WTC11 (cell line): Measurements from ENCODE around the gene BTBD1. TPM values are rescaled to one million over a fixed set of nuclear protein-coding genes. Genes with fewer than 3 reads are reported as not detected.
A peak's percentile ranks its signal among the peaks of the same experiment; 100 is the strongest.
"Not testable (repeated sequence)": the region's sequence is repeated elsewhere in the genome, so short reads cannot be mapped to it uniquely, and the experiment has no call there.

Experiments used
- ATAC-seq: fragments of 200-7000 bp; cut with Tn5 transposase; 2 replicates; pipeline ENCODE4 v1.10.0; 2021; ENCODE audit warnings: mild to moderate bottlenecking, moderate library complexity
- CTCF ChIA-PET: fragments of 300-600 bp; sonication (Branson Sonifier 250); formaldehyde crosslinking; loops from one replicate; lab custom pipeline; 2021; ENCODE audit warnings: antibody characterized with exemption; lab: Charles Lee
- POLR2A ChIA-PET: fragments of 350-600 bp; sonication (Branson Sonifier 250); formaldehyde crosslinking; loops from one replicate; lab custom pipeline; 2021; ENCODE audit warnings: antibody characterized with exemption; lab: Charles Lee
- DNase-seq: peaks from one replicate; pipeline ENCODE4 v3.0.0; 2021; ENCODE audit warnings: low spot score
- H3K27ac Mint-ChIP-seq: 2 replicates; pipeline ENCODE4 v1.8.0; 2021; ENCODE audit warnings: mixed read lengths
- H3K27me3 Mint-ChIP-seq: 2 replicates; pipeline ENCODE4 v1.8.0; 2021; ENCODE audit warnings: low read depth, mild to moderate bottlenecking, moderate library complexity, mixed read lengths
- H3K36me3 Mint-ChIP-seq: 2 replicates; pipeline ENCODE4 v1.8.0; 2021; ENCODE audit warnings: mixed read lengths
- H3K4me1 Mint-ChIP-seq: 2 replicates; pipeline ENCODE4 v1.8.0; 2022; ENCODE audit warnings: mixed read lengths
- H3K4me3 Mint-ChIP-seq: 2 replicates; pipeline ENCODE4 v1.8.0; 2021; ENCODE audit warnings: mild to moderate bottlenecking, moderate library complexity, mixed read lengths
- H3K9me3 Mint-ChIP-seq: 2 replicates; pipeline ENCODE4 v1.8.0; 2021; ENCODE audit warnings: mixed read lengths
- CBFB ChIP-seq: sonication (generic); formaldehyde crosslinking; IDR thresholded peaks from 2 replicates; pipeline ENCODE4 v1.8.1; 2022; ENCODE audit warnings: mild to moderate bottlenecking, low read depth, missing genetic modification reagents
- CREB1 ChIP-seq: sonication (generic); formaldehyde crosslinking; IDR thresholded peaks from 2 replicates; pipeline ENCODE4 v1.8.0; 2023; ENCODE audit warnings: mild to moderate bottlenecking, missing genetic modification reagents
- GRHL2 ChIP-seq: fragments of 250-450 bp; sonication (Bioruptor Pico); IDR thresholded peaks from 2 replicates; pipeline ENCODE4 v1.8.0; 2022; ENCODE audit warnings: mild to moderate bottlenecking, moderate library complexity; ENCODE audit not compliant: insufficient replicate concordance, severe bottlenecking
- GTF2I ChIP-seq: fragments of 250-450 bp; sonication (Bioruptor Pico); conservative IDR thresholded peaks from 2 replicates; pipeline ENCODE4 v1.4.0; 2021; ENCODE audit warnings: mild to moderate bottlenecking
- NR3C1 ChIP-seq: sonication (generic); formaldehyde crosslinking; conservative IDR thresholded peaks from 2 replicates; pipeline ENCODE4 v1.8.1; 2023; ENCODE audit warnings: low read depth, mild to moderate bottlenecking, missing genetic modification reagents
- OVOL2 ChIP-seq: fragments of 250-450 bp; sonication (Bioruptor Pico); IDR thresholded peaks from 2 replicates; pipeline ENCODE4 v1.9.0; 2021; ENCODE audit warnings: mild to moderate bottlenecking, borderline replicate concordance
- RELA ChIP-seq: sonication (generic); formaldehyde crosslinking; IDR thresholded peaks from 2 replicates; pipeline ENCODE4 v1.8.1; 2022; ENCODE audit warnings: missing genetic modification reagents, mild to moderate bottlenecking, borderline replicate concordance
- RORB ChIP-seq: fragments of 250-450 bp; sonication (Bioruptor Pico); IDR thresholded peaks from 2 replicates; pipeline ENCODE4 v1.9.0; 2021; ENCODE audit warnings: mild to moderate bottlenecking
- SMAD3 ChIP-seq: sonication (generic); formaldehyde crosslinking; IDR thresholded peaks from 2 replicates; pipeline ENCODE4 v1.8.0; 2022; ENCODE audit warnings: missing genetic modification reagents, mild to moderate bottlenecking, borderline replicate concordance
- TCF7 ChIP-seq: sonication (generic); formaldehyde crosslinking; IDR thresholded peaks from 2 replicates; pipeline ENCODE4 v1.8.0; 2022; ENCODE audit warnings: mild to moderate bottlenecking, low read depth, missing genetic modification reagents, moderate library complexity
- TP53 ChIP-seq: sonication (generic); formaldehyde crosslinking; IDR thresholded peaks from 2 replicates; pipeline ENCODE4 v1.8.1; 2023; ENCODE audit warnings: mild to moderate bottlenecking, missing genetic modification reagents
- ZBTB21 ChIP-seq: sonication (generic); formaldehyde crosslinking; IDR thresholded peaks from 2 replicates; pipeline ENCODE4 v1.8.1; 2023; ENCODE audit warnings: mild to moderate bottlenecking, missing genetic modification reagents, borderline replicate concordance
- ZNF138 ChIP-seq: sonication (generic); formaldehyde crosslinking; conservative IDR thresholded peaks from 2 replicates; pipeline ENCODE4 v1.8.1; 2022; ENCODE audit warnings: mild to moderate bottlenecking, moderate library complexity, missing genetic modification reagents
- ZNF263 ChIP-seq: sonication (generic); formaldehyde crosslinking; IDR thresholded peaks from 2 replicates; pipeline ENCODE4 v1.8.1; 2022; ENCODE audit warnings: low read depth, mild to moderate bottlenecking, moderate library complexity, missing genetic modification reagents
- ZNF423 ChIP-seq: fragments of 250-450 bp; sonication (Bioruptor Pico); IDR thresholded peaks from 2 replicates; pipeline ENCODE4 v2.1.2; 2022; ENCODE audit warnings: mild to moderate bottlenecking, moderate library complexity
- total RNA-seq: library from RNA; stranded (reverse); gene quantifications from 3 replicates; pipeline ENCODE4 v1.2.3, GENCODE V29; 2021
- TF ChIP-seq, protein P1 (sequence below): sonication (generic); formaldehyde crosslinking; IDR thresholded peaks from 2 replicates; pipeline ENCODE4 v1.8.0; 2022; ENCODE audit warnings: missing genetic modification reagents
- TF ChIP-seq, protein P2 (sequence below): sonication (generic); formaldehyde crosslinking; IDR thresholded peaks from 2 replicates; pipeline ENCODE4 v1.8.1; 2023; ENCODE audit warnings: mild to moderate bottlenecking, missing genetic modification reagents, borderline replicate concordance

BTBD1 gene
- total RNA-seq, 1 experiment from 2014 or later: 39.6 TPM

DNA sequence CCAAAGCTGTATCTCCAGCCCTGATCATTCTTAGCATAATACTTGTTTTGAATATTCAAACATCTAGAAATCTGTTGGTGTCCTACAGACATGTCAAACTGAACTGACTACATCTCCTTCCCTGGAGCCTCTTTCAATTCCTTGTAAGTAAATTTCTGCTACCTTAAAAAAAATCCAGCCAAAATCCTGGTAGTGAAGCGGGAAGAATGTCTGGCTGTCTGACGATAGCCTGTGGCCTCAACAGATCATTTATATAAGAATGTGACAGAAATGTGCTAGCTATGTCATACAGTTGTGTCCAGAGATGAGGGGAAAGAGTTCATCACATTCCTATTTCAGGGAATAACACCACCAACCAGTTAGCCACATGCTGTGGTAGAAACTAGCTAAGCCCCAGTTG lies 21.8 kb upstream of the BTBD1 start:
- no peak for TF ChIP-seq ZNF138 (CRISPR knock-in tag)
- TF ChIP-seq, protein P1, sequence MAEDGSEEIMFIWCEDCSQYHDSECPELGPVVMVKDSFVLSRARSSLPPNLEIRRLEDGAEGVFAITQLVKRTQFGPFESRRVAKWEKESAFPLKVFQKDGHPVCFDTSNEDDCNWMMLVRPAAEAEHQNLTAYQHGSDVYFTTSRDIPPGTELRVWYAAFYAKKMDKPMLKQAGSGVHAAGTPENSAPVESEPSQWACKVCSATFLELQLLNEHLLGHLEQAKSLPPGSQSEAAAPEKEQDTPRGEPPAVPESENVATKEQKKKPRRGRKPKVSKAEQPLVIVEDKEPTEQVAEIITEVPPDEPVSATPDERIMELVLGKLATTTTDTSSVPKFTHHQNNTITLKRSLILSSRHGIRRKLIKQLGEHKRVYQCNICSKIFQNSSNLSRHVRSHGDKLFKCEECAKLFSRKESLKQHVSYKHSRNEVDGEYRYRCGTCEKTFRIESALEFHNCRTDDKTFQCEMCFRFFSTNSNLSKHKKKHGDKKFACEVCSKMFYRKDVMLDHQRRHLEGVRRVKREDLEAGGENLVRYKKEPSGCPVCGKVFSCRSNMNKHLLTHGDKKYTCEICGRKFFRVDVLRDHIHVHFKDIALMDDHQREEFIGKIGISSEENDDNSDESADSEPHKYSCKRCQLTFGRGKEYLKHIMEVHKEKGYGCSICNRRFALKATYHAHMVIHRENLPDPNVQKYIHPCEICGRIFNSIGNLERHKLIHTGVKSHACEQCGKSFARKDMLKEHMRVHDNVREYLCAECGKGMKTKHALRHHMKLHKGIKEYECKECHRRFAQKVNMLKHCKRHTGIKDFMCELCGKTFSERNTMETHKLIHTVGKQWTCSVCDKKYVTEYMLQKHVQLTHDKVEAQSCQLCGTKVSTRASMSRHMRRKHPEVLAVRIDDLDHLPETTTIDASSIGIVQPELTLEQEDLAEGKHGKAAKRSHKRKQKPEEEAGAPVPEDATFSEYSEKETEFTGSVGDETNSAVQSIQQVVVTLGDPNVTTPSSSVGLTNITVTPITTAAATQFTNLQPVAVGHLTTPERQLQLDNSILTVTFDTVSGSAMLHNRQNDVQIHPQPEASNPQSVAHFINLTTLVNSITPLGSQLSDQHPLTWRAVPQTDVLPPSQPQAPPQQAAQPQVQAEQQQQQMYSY (CRISPR knock-in tag): no peak
- TF ChIP-seq RORB (CRISPR knock-in tag): no peak
- TF ChIP-seq CBFB (CRISPR knock-in tag): no peak
- Mint-ChIP-seq H3K4me1 (no peaks in the 10 kb centered on the region), H3K4me3 (no peak overlapping the region), H3K36me3 (no peaks in the 10 kb centered on the region), H3K27me3 (peaks cover 2% of the 10 kb centered on the region; the same call in 1 of the 2 replicates), H3K27ac (no peak overlapping the region), H3K9me3 (no peaks in the 10 kb centered on the region)
- DNase-seq (no peak), ATAC-seq (no peak)
- CTCF ChIA-PET: interaction anchor here (1.4 kb wide), 1 partner anchor 21 kb away, joined by 4 read pairs; the partner anchor contains the start of gene BTBD1
- POLR2A ChIA-PET: no interaction called here

DNA sequence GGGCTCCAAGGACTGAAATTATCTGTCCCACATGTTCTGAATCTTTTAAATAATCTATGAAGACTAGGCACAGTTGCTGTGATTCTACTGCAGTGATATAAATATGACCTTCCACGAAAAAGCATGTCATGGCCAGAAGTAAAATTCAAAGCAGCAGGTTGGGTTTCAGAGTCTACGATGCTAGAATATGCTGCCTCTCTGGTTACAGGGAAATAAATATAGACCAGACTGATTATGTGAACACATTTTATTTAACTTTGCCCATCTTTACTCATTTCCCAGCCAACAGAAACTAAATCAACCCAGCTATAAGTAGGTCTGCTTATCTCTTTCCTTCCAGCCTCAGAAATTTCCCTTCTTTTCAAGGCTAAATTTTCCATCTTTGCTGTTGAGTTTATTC lies 20.5 kb upstream of the BTBD1 start:
- no peak for DNase-seq
- no peak for ATAC-seq
- H3K4me1 Mint-ChIP-seq: no peaks in the 10 kb centered on the region
- ChIA-PET CTCF (interaction anchor here (0.7 kb wide), 1 partner anchor 514 kb away, joined by 3 read pairs; no protein-coding TSS in a partner anchor), POLR2A (interaction anchor here (0.7 kb wide), 1 partner anchor 1009 kb away, joined by 4 read pairs; no protein-coding TSS in a partner anchor)
- no peak overlapping the region for H3K4me3 Mint-ChIP-seq
- H3K27ac Mint-ChIP-seq: no peak overlapping the region
- no peaks in the 10 kb centered on the region for H3K9me3 Mint-ChIP-seq
- no peaks in the 10 kb centered on the region for H3K36me3 Mint-ChIP-seq
- TF ChIP-seq NR3C1 (CRISPR knock-in tag): no peak
- no peak for TF ChIP-seq RELA
- TF ChIP-seq OVOL2 (CRISPR knock-in tag): no peak
- TF ChIP-seq ZNF423 (CRISPR knock-in tag): no peak
- no peak for TF ChIP-seq ZNF263 (CRISPR knock-in tag)
- TF ChIP-seq TP53 (CRISPR knock-in tag): no peak
- no peak for TF ChIP-seq TCF7 (CRISPR knock-in tag)
- no peak for TF ChIP-seq GRHL2 (CRISPR knock-in tag)
- no peak for TF ChIP-seq CREB1 (CRISPR knock-in tag)
- TF ChIP-seq, protein P2, sequence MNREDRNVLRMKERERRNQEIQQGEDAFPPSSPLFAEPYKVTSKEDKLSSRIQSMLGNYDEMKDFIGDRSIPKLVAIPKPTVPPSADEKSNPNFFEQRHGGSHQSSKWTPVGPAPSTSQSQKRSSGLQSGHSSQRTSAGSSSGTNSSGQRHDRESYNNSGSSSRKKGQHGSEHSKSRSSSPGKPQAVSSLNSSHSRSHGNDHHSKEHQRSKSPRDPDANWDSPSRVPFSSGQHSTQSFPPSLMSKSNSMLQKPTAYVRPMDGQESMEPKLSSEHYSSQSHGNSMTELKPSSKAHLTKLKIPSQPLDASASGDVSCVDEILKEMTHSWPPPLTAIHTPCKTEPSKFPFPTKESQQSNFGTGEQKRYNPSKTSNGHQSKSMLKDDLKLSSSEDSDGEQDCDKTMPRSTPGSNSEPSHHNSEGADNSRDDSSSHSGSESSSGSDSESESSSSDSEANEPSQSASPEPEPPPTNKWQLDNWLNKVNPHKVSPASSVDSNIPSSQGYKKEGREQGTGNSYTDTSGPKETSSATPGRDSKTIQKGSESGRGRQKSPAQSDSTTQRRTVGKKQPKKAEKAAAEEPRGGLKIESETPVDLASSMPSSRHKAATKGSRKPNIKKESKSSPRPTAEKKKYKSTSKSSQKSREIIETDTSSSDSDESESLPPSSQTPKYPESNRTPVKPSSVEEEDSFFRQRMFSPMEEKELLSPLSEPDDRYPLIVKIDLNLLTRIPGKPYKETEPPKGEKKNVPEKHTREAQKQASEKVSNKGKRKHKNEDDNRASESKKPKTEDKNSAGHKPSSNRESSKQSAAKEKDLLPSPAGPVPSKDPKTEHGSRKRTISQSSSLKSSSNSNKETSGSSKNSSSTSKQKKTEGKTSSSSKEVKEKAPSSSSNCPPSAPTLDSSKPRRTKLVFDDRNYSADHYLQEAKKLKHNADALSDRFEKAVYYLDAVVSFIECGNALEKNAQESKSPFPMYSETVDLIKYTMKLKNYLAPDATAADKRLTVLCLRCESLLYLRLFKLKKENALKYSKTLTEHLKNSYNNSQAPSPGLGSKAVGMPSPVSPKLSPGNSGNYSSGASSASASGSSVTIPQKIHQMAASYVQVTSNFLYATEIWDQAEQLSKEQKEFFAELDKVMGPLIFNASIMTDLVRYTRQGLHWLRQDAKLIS (CRISPR knock-in tag): no peak
- TF ChIP-seq SMAD3 (CRISPR knock-in tag): no peak
- TF ChIP-seq ZBTB21 (CRISPR knock-in tag): no peak
- no peak for TF ChIP-seq GTF2I (CRISPR knock-in tag)
- H3K27me3 Mint-ChIP-seq: peaks cover 2% of the 10 kb centered on the region; the same call in 1 of the 2 replicates

DNA sequence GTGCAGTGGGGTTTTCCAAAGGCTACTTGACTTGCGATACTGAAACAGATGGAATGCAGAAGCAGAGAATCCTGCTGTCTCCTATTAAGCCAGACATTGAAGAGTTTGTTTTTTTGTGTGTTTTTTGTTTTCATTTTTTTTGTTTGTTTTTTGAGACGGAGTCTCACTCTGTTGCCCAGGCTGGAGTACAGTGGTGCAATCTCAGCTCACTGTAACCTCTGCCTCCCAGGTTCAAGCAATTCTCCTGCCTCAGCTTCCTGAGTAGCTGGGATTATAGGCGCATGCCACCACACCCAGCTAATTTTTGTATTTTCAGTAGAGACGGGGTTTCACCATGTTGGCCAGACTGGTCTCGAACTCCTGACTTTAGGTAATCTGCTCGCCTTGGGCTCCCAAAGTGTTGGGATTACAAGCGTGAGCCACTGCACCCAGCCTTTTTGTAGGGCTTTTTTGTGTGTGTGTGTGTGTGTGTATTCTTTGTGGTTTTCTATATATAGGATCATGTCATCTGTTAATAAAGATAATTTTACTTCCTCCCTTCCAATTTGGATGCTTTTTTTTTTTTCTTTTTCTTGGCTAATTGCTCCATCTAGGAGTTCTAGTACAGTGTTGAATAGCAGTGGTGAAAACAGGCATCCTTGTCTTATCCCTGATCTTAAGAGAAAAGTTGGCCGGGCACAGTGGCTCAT lies 19.0 kb upstream of the BTBD1 start:
- H3K27me3 Mint-ChIP-seq, ATAC-seq, H3K36me3 Mint-ChIP-seq, POLR2A ChIA-PET, H3K4me1 Mint-ChIP-seq, H3K4me3 Mint-ChIP-seq, H3K27ac Mint-ChIP-seq, CTCF ChIA-PET, H3K9me3 Mint-ChIP-seq, DNase-seq: not testable (repeated sequence)

DNA sequence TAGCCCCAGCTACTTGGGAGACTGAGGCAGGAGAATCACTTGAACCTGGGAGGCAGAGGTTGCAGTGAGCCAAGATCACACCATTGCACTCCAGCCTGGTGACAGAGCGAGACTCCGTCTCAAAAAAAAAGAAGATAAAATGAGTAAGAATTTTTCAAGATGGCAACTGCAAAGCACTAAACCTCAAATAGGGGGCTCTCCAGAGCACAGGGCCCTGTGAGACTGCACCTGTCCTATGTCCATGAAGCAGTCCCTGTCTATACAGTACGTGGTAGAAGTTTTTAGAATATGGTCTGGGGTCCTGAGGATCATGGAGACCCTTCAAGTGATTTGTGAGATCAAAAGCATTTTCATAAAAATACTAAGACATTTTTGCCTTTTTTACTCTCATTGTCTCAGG lies 18.4 kb upstream of the BTBD1 start:
- H3K4me3 Mint-ChIP-seq, H3K4me1 Mint-ChIP-seq, CTCF ChIA-PET, DNase-seq, H3K36me3 Mint-ChIP-seq, H3K9me3 Mint-ChIP-seq, H3K27ac Mint-ChIP-seq, H3K27me3 Mint-ChIP-seq, POLR2A ChIA-PET: not testable (repeated sequence)
- peak; percentile 74 for ATAC-seq
